ENCODE measurements around the gene RHAG. TPM values are rescaled to one million over a fixed set of nuclear protein-coding genes. Genes with fewer than 3 reads are reported as not detected.
"Not testable (repeated sequence)": the region's sequence is repeated elsewhere in the genome, so short reads cannot be mapped to it uniquely, and the experiment has no call there.

Gene RHAG
- total and polyA plus RNA-seq, 4 experiments from 2014 or later, result not detected

DNA sequence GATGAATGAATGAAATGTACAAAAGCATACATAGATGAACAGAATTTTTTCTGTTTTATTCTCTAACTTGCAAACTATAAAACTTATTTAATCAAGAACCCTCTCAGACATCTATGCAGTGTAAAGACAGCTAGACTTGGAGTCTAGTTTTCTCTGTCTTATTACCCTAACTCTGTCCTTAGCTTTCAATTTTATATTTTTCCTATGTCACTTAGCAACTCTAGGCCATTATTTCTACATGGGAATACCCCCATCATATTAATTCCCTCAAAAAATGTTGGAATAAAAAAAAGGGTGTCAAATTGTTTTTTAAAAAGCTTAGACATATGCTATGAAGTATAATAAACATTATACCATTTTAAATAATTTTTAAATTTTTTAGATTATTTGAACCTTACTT is 1.2 kb downstream of the RHAG start:
- CTCF ChIA-PET (ENCODE audit: partially characterized antibody), result no interaction called here
- Mint-ChIP-seq H3K36me3 (no peaks in the 10 kb centered on the region), H3K27me3 (no peaks in the 10 kb centered on the region), H3K4me1 (no peaks in the 10 kb centered on the region), H3K4me3 (no peak overlapping the region), H3K27ac (no peak overlapping the region), H3K9me3 (no peaks in the 10 kb centered on the region)
- intact Hi-C loops (cut with micrococcal nuclease), result no loop called here
- H3K27ac ChIP-seq (ENCODE audit: low read depth, low read length), result no peak overlapping the region
- H3K4me3 ChIP-seq (ENCODE audit: low read length in 2 of 2), result no peak overlapping the region
- DNase-seq, result no peak
- no peaks in the 10 kb centered on the region for H3K27me3 ChIP-seq (ENCODE audit: insufficient read depth, low read length)
- no peaks in the 10 kb centered on the region for H3K36me3 ChIP-seq (ENCODE audit: insufficient read depth, low read length)
- H3K9me3 ChIP-seq (ENCODE audit: control insufficient read depth in 1 of 2, low read length in 2 of 2), result no peaks in the 10 kb centered on the region
- POLR2A ChIA-PET (ENCODE audit: partially characterized antibody), result no interaction called here
- no peaks in the 10 kb centered on the region for H3K4me1 ChIP-seq (ENCODE audit: insufficient read depth, low read length)

GRCh38 chr6:49634836-49635218 is 1.8 kb downstream of the RHAG start:
- Histone ChIP-seq H3K36me3 (ENCODE audit: insufficient read depth, low read length) (no peaks in the 10 kb centered on the region), H3K27me3 (ENCODE audit: insufficient read depth, low read length) (no peaks in the 10 kb centered on the region), H3K4me3 (ENCODE audit: low read length in 2 of 2) (no peak overlapping the region), H3K27ac (ENCODE audit: low read depth, low read length) (no peak overlapping the region), H3K4me1 (ENCODE audit: insufficient read depth, low read length) (no peaks in the 10 kb centered on the region), H3K9me3 (ENCODE audit: control insufficient read depth in 1 of 2, low read length in 2 of 2) (no peaks in the 10 kb centered on the region)
- Mint-ChIP-seq H3K4me3 (no peak overlapping the region), H3K27ac (no peak overlapping the region), H3K9me3 (peaks cover 0 to 3% (median 0%) of the 10 kb centered on the region in 8 donors), H3K36me3 (no peaks in the 10 kb centered on the region), H3K27me3 (no peaks in the 10 kb centered on the region), H3K4me1 (no peaks in the 10 kb centered on the region)
- no peak for DNase-seq
- CTCF ChIA-PET (ENCODE audit: partially characterized antibody), result no interaction called here
- POLR2A ChIA-PET (ENCODE audit: partially characterized antibody), result no interaction called here
- intact Hi-C loops (cut with micrococcal nuclease), result no loop called here

DNA sequence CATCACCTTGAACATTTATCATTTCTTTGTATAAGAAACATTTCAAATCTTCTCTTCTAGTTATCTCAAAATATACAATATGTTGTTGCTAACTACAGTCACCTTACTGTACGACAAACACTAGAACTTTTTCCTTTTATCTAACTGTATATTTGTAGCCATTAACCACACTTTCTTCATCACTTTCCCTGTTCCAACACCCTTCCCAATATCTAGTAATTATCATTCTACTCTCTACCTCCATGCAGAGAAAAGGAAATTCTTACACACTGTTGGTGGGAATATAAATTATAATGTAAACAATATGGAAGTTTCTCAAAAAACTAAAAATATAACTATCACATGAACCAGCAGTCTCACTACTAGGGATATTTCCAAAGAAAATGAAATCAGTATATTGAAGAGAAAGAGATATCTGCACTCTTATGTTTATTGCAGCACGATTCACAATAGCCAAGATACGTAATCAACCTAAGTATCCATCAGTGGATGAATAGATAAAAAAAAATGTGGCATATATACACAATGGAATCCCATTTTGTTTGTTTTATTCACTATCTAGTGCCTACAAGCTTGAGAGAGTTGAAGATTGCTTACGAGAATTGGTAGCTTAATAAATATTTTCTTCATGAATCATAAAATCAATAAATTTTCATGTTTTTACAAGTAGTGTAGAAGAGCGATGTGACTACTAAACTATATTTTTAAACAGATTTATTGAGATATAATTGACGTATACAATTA is 2.4 kb downstream of the RHAG start:
- Histone ChIP-seq H3K4me3 (ENCODE audit: low read length in 2 of 2) (no peak overlapping the region), H3K27ac (ENCODE audit: low read depth, low read length) (no peak overlapping the region), H3K4me1 (ENCODE audit: insufficient read depth, low read length) (no peaks in the 10 kb centered on the region), H3K27me3 (ENCODE audit: insufficient read depth, low read length) (no peaks in the 10 kb centered on the region), H3K9me3 (ENCODE audit: control insufficient read depth in 1 of 2, low read length in 2 of 2) (no peaks in the 10 kb centered on the region), H3K36me3 (ENCODE audit: insufficient read depth, low read length) (no peaks in the 10 kb centered on the region)
- Mint-ChIP-seq H3K4me1 (no peaks in the 10 kb centered on the region), H3K36me3 (no peaks in the 10 kb centered on the region), H3K27me3 (no peaks in the 10 kb centered on the region), H3K27ac (no peak overlapping the region), H3K9me3 (peaks cover 0 to 3% (median 0%) of the 10 kb centered on the region in 8 donors), H3K4me3 (no peak overlapping the region)
- CTCF ChIA-PET (ENCODE audit: partially characterized antibody), result no interaction called here
- intact Hi-C loops (cut with micrococcal nuclease), result no loop called here
- POLR2A ChIA-PET (ENCODE audit: partially characterized antibody), result no interaction called here
- no peak for DNase-seq

DNA sequence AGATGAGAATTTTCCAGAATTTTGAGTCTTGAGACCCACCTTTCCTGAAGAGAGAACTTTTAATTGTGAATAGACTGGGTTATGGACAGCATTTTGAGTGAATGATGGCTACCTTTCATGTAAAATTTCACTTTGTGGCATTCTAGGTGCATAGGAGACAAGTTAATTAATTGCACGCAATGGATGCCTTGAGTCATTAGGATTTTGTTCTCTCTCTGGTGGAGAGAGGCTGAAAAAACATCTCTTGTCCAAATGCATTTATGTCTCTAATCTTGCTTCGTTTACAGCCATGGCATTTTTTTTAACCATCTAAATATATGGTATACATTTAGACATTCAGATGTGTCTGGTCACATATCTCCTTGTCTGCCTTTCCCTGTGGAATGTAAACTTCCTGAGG is 3.1 kb downstream of the RHAG start:
- intact Hi-C loops (cut with micrococcal nuclease), result no loop called here
- no peak overlapping the region for H3K4me3 Mint-ChIP-seq
- POLR2A ChIA-PET (ENCODE audit: partially characterized antibody), result no interaction called here

GRCh38 chr6:49632727-49633126 is 3.9 kb downstream of the RHAG start:
- Mint-ChIP-seq H3K4me3 (no peak overlapping the region), H3K4me1 (no peaks in the 10 kb centered on the region), H3K9me3 (peaks cover 0 to 3% (median 0%) of the 10 kb centered on the region in 8 donors), H3K27ac (no peak overlapping the region), H3K27me3 (no peaks in the 10 kb centered on the region), H3K36me3 (no peaks in the 10 kb centered on the region)
- H3K9me3 ChIP-seq (ENCODE audit: control insufficient read depth in 1 of 2, low read length in 2 of 2), result no peaks in the 10 kb centered on the region
- DNase-seq, result no peak
- intact Hi-C loops (cut with micrococcal nuclease), result no loop called here
- ChIA-PET CTCF (ENCODE audit: partially characterized antibody) (no interaction called here), POLR2A (ENCODE audit: partially characterized antibody) (no interaction called here)
- no peaks in the 10 kb centered on the region for H3K27me3 ChIP-seq (ENCODE audit: insufficient read depth, low read length)
- H3K36me3 ChIP-seq (ENCODE audit: insufficient read depth, low read length), result no peaks in the 10 kb centered on the region
- no peak overlapping the region for H3K27ac ChIP-seq (ENCODE audit: low read depth, low read length)
- H3K4me3 ChIP-seq (ENCODE audit: low read length in 2 of 2), result no peak overlapping the region
- no peaks in the 10 kb centered on the region for H3K4me1 ChIP-seq (ENCODE audit: insufficient read depth, low read length)

More for the DNA sequence above, 3.1 kb downstream of the RHAG start:
- no peaks in the 10 kb centered on the region for H3K36me3 Mint-ChIP-seq
- Histone ChIP-seq H3K27ac (ENCODE audit: low read depth, low read length) (no peak overlapping the region), H3K27me3 (ENCODE audit: insufficient read depth, low read length) (no peaks in the 10 kb centered on the region), H3K9me3 (ENCODE audit: control insufficient read depth in 1 of 2, low read length in 2 of 2) (no peaks in the 10 kb centered on the region), H3K4me3 (ENCODE audit: low read length in 2 of 2) (no peak overlapping the region), H3K36me3 (ENCODE audit: insufficient read depth, low read length) (no peaks in the 10 kb centered on the region), H3K4me1 (ENCODE audit: insufficient read depth, low read length) (no peaks in the 10 kb centered on the region)
- no peak overlapping the region for H3K27ac Mint-ChIP-seq
- DNase-seq, result no peak
- H3K4me1 Mint-ChIP-seq, result no peaks in the 10 kb centered on the region
- CTCF ChIA-PET (ENCODE audit: partially characterized antibody), result no interaction called here
- no peaks in the 10 kb centered on the region for H3K27me3 Mint-ChIP-seq
- peaks cover 0 to 3% (median 0%) of the 10 kb centered on the region in 8 donors for H3K9me3 Mint-ChIP-seq

GRCh38 chr6:49629485-49630088 is 7.1 kb downstream of the RHAG start:
- H3K27me3 ChIP-seq (ENCODE audit: insufficient read depth, low read length); H3K9me3 ChIP-seq (ENCODE audit: control insufficient read depth in 1 of 2, low read length in 2 of 2); H3K4me3 ChIP-seq (ENCODE audit: low read length in 2 of 2); H3K27ac Mint-ChIP-seq; H3K4me1 Mint-ChIP-seq; intact Hi-C loops (cut with micrococcal nuclease); POLR2A ChIA-PET (ENCODE audit: partially characterized antibody); H3K27ac ChIP-seq (ENCODE audit: low read depth, low read length); H3K4me1 ChIP-seq (ENCODE audit: insufficient read depth, low read length); H3K36me3 ChIP-seq (ENCODE audit: insufficient read depth, low read length); CTCF ChIA-PET (ENCODE audit: partially characterized antibody); H3K36me3 Mint-ChIP-seq; DNase-seq; H3K4me3 Mint-ChIP-seq; H3K27me3 Mint-ChIP-seq; H3K9me3 Mint-ChIP-seq: not testable (repeated sequence)

GRCh38 chr6:49626811-49627210 is 9.8 kb downstream of the RHAG start:
- no peak overlapping the region for H3K4me3 Mint-ChIP-seq
- no peak for DNase-seq
- Histone ChIP-seq H3K27ac (ENCODE audit: low read depth, low read length) (no peak overlapping the region), H3K4me1 (ENCODE audit: insufficient read depth, low read length) (no peaks in the 10 kb centered on the region), H3K36me3 (ENCODE audit: insufficient read depth, low read length) (no peaks in the 10 kb centered on the region), H3K9me3 (ENCODE audit: control insufficient read depth in 1 of 2, low read length in 2 of 2) (no peaks in the 10 kb centered on the region), H3K27me3 (ENCODE audit: insufficient read depth, low read length) (no peaks in the 10 kb centered on the region), H3K4me3 (ENCODE audit: low read length in 2 of 2) (no peak overlapping the region)
- H3K9me3 Mint-ChIP-seq, result peaks cover 0 to 9% (median 0%) of the 10 kb centered on the region in 8 donors
- ChIA-PET POLR2A (ENCODE audit: partially characterized antibody) (no interaction called here), CTCF (ENCODE audit: partially characterized antibody) (no interaction called here)
- H3K27me3 Mint-ChIP-seq, result no peaks in the 10 kb centered on the region
- H3K4me1 Mint-ChIP-seq, result no peaks in the 10 kb centered on the region
- no peak overlapping the region for H3K27ac Mint-ChIP-seq
- no peaks in the 10 kb centered on the region for H3K36me3 Mint-ChIP-seq
- intact Hi-C loops (cut with micrococcal nuclease), result no loop called here
